ENCODE data around the gene LDHD.

Gene LDHD

GRCh38 chr16:75114179-75114945 is 2.2 kb downstream of the LDHD start:
- no peak for DNase-seq

- DNase-seq, result no peak
Measured at GRCh38 chr16:75113541-75114121, 2.9 kb downstream of the LDHD start.

- DNase-seq, result no peak
Measured at GRCh38 chr16:75112734-75113491, 3.7 kb downstream of the LDHD start.

- no peak for DNase-seq
Measured at GRCh38 chr16:75111961-75112733, 4.4 kb downstream of the LDHD start.

- no peak for DNase-seq
Measured at GRCh38 chr16:75111514-75111940, 5.1 kb downstream of the LDHD start.

- peak; percentile 64 for DNase-seq
Measured at GRCh38 chr16:75110637-75111513, 5.7 kb downstream of the LDHD start.

- no peak for DNase-seq
Measured at GRCh38 chr16:75109732-75110243, 6.8 kb downstream of the LDHD start.

- DNase-seq, result peak; percentile 88
Measured at GRCh38 chr16:75108792-75109731, 7.5 kb downstream of the LDHD start.

GRCh38 chr16:75107505-75107904 is 9.1 kb downstream of the LDHD start:
- DNase-seq, result no peak

- DNase-seq, result no peak
Measured at GRCh38 chr16:75106351-75107274, 10.0 kb downstream of the LDHD start.

- peak; percentile 72 for DNase-seq
Measured at GRCh38 chr16:75105306-75106061, 11.1 kb downstream of the LDHD start.

- DNase-seq, result no peak
Measured at GRCh38 chr16:75104836-75105235, 11.7 kb downstream of the LDHD start.

GRCh38 chr16:75103994-75104393 is 12.6 kb downstream of the LDHD start:
- DNase-seq, result no peak

GRCh38 chr16:75102595-75102994 is 14.0 kb downstream of the LDHD start:
- no peak for DNase-seq

- no peak for DNase-seq
Measured at GRCh38 chr16:75101635-75102034, 14.9 kb downstream of the LDHD start.

- no peak for DNase-seq
Measured at GRCh38 chr16:75100603-75100990, 16.0 kb downstream of the LDHD start.

GRCh38 chr16:75099738-75100602 is 16.6 kb downstream of the LDHD start:
- DNase-seq, result peak; percentile 74

Data from GF-D8 (cell line).